GM18861 (cell line): ENCODE data around the gene SERTAD2.
A peak's percentile ranks its signal among the peaks of the same experiment; 100 is the strongest.

Experiments used
- ATAC-seq: cut with Tn5 transposase; IDR thresholded peaks from one replicate; pipeline ENCODE4 v1.9.1; 2021; ENCODE audit not compliant: unreplicated experiment

The SERTAD2 gene

GRCh38 chr2:64677530-64677929, 23.8 kb upstream of the SERTAD2 start:
- ATAC-seq = no peak

- ATAC-seq = no peak
These were observed 22.1 kb upstream of the SERTAD2 start for GRCh38 chr2:64675860-64676259.

GRCh38 chr2:64672708-64673107, 19.0 kb upstream of the SERTAD2 start:
- no peak for ATAC-seq

DNA sequence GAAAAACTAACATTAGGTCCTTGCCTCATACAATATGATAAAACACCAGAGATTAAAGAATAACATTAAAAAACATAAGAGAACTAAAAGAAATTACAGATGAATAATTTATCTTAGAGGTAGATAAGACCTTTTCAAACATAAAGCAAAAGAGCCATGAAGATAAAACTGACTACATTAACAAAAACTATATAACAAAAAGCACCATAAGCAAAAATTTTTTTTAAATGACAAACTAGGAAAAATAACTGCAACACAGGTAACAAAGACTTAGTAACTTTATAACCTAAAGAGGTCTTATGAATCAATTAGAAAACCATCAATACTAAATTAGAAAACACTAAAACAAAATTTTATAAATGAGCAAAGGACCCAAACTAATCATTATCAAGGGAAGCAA, 16.3 kb upstream of the SERTAD2 start:
- no peak for ATAC-seq

GRCh38 chr2:64669288-64669687, 15.6 kb upstream of the SERTAD2 start:
- no peak for ATAC-seq

- ATAC-seq = no peak
These were observed 14.8 kb upstream of the SERTAD2 start for GRCh38 chr2:64668542-64668941.

DNA sequence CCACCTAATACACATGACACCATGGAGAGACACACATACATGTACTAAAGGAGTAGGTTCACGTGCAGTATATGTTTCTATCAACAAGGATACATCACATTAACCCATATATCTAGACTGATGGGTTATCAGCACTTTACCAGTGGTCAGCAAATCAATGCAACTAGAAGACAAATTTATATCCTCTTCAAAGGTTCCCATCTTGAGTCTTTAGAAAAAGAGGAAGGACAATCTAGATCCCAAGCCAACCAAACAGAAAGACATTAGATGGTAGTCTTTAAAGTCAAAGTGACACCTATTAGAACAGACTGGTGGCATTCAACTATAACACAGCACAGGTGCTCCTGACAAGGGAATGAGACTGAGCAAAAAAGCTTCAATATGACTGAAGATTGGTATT, 13.8 kb upstream of the SERTAD2 start:
- no peak for ATAC-seq

- no peak for ATAC-seq
These were observed 13.2 kb upstream of the SERTAD2 start for GRCh38 chr2:64666810-64667438.

GRCh38 chr2:64665709-64666108, 12.0 kb upstream of the SERTAD2 start:
- no peak for ATAC-seq

GRCh38 chr2:64663402-64663801, 9.7 kb upstream of the SERTAD2 start:
- ATAC-seq = no peak

GRCh38 chr2:64661741-64662169, 8.0 kb upstream of the SERTAD2 start:
- peak; percentile 28 for ATAC-seq

GRCh38 chr2:64659252-64659651, 5.5 kb upstream of the SERTAD2 start:
- ATAC-seq = no peak

DNA sequence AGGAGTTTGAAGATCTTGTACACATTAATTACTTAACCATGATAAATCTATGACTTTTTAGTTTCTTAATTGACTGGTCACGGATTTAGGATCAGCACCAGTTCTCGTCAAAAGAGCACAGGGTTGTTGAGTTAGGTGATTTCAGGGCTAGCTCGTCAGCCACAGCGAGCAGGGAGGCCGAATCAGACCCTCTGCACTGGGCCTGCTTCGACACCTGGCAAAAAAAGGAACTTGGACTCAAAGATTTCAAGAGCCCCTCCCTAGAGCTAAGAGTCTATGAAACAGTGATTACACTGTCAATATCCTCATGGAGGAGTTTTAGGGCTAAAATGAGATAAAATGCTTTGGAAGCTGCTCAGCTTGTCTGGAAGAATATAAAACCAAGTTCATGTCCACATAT, 4.6 kb upstream of the SERTAD2 start:
- ATAC-seq = no peak

GRCh38 chr2:64657411-64657810, 3.7 kb upstream of the SERTAD2 start:
- no peak for ATAC-seq

DNA sequence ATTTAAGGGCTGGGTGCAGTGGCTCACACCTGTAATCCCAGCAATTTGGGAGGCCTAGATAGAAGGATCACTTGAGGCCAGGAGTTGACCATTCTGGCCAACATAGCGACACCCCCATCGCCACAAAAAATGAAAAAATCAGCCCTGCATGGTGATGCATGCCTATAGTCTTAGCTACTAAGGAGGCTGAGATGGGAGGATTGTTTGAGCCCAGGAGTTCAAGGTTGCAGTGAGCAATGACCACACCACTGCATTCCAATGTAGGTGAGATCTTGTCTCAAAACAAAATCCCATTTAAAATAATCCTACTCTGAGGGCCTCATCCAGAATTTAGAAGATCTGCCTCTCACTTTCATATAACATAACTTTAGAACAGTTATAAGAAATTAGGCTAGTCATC, 2.7 kb upstream of the SERTAD2 start:
- no peak for ATAC-seq

- no peak for ATAC-seq
These were observed 2.2 kb upstream of the SERTAD2 start for GRCh38 chr2:64655873-64656272.

- no peak for ATAC-seq
These were observed 1.4 kb upstream of the SERTAD2 start for GRCh38 chr2:64655018-64655664.

GRCh38 chr2:64654063-64654811, 524 bp upstream of the SERTAD2 start:
- ATAC-seq = peak; percentile 0

- ATAC-seq = no peak
These were observed 1.2 kb downstream of the SERTAD2 start for GRCh38 chr2:64652231-64653108.

GRCh38 chr2:64651590-64651989, 2.1 kb downstream of the SERTAD2 start:
- no peak for ATAC-seq

DNA sequence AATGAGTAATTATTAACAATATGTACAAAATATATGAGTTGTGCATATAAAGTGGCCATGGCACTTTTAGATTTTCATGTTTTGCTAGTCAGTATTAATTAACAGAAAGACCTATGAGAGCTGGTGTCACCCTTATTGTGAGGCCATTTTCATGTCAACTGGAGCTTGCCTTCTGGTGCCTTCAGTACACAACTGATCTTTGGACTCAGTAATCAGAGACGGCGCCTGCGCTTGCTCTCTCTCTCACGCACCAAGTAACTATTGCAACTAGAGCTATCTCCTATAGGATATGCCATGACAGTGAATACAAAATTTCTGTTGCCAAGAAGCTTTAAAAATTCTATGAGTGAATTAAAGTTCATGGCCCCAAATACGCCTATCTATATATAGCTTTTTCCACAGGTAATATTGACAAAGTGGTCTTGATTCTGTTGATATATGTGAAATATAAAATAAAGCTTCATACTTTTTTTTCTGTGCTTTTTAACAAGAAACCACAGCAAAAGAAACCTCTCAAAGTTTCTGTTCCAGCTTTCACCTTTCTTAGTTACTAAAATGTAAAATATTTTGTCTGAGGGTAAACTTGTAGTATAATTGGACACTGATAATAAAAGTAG, 2.9 kb downstream of the SERTAD2 start:
- ATAC-seq = no peak
